Panc1 (cell line): Measurements from ENCODE around the gene OARD1.

ENCODE experiments used
- CTCF ChIP-seq: fragments of 450-650 bp; IDR thresholded peaks from 2 replicates; pipeline ENCODE4 v1.5.1; 2017; ENCODE audit warnings: mild to moderate bottlenecking
- REST ChIP-seq, 2 experiments: IDR thresholded peaks; 2 replicates each; pipeline ENCODE4 v1.6.1; 2011 to 2012; ENCODE audit warnings: low read depth in 2 of 2, control low read depth in 1 of 2, low read length in 1 of 2, mild to moderate bottlenecking in 1 of 2, moderate library complexity in 1 of 2; ENCODE audit not compliant: insufficient read depth in 1 of 2
- SIN3A ChIP-seq: IDR thresholded peaks from 2 replicates; pipeline ENCODE4 v1.6.1; 2012; ENCODE audit warnings: low read depth, mild to moderate bottlenecking, low read length, moderate library complexity, borderline replicate concordance; ENCODE audit not compliant: insufficient read depth

- TF ChIP-seq CTCF (no peak), REST (IDR thresholded peaks at IDR 0.05; ENCODE audit: insufficient read depth in 1 of 2, low read depth in 2 of 2, low read length in 1 of 2) (no peak), SIN3A (no peak)
Observed at GRCh38 chr6:41093729-41094128, 21.6 kb upstream of the OARD1 start.
